Activated CD8-positive, alpha-beta memory T cell treated with anti-CD3 and anti-CD28 coated beads, Interleukin-2, amount 50 U/mL, for 24 hours (primary cell): Measurements from ENCODE around the gene ANKRD12.
"Not testable (repeated sequence)": the region's sequence is repeated elsewhere in the genome, so short reads cannot be mapped to it uniquely, and the experiment has no call there.

Experiments
- DNase-seq: peaks from one replicate; pipeline ENCODE4 v3.0.0-alpha.2; 2020; ENCODE audit errors: extremely low read depth

ANKRD12 gene

DNA sequence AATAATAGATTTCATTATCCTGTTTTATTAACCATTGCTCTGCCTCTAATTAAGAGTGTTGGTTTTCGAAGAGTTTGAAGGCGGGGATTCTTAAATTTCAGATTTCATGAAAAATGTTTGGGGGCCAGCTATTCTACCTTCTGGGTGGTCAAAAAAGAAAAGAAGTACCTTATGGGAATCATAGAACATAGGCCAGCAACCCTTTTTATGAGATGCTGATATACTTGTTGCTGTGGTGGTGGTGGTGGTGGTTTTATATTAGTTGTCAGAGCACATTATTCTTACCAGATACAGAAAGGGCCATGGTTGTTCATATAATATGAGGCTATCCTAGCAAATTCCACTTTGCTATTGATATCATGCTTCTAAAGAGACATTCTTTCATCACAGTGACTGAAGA is 4.4 kb downstream of the ANKRD12 start:
- DNase-seq, result no peak

DNA sequence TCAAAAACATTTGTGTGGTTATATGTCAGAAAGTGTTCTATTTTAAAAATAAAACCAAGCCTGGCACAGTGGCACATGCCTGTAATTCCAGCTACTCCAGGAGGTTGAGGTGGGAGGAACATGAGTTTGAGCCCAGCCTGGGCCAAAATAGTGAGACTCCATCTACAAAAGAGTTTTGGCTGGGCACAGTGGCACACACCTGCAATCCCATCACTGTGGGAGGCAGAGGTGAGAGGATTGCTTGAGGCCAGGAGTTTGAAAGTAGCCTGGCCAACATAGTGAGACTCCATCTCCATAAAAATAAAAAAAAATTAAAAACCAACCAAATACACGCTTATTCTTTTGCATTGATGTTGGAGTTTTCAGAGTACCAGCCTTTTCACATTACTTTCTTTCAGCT is 9.6 kb downstream of the ANKRD12 start:
- no peak for DNase-seq

DNA sequence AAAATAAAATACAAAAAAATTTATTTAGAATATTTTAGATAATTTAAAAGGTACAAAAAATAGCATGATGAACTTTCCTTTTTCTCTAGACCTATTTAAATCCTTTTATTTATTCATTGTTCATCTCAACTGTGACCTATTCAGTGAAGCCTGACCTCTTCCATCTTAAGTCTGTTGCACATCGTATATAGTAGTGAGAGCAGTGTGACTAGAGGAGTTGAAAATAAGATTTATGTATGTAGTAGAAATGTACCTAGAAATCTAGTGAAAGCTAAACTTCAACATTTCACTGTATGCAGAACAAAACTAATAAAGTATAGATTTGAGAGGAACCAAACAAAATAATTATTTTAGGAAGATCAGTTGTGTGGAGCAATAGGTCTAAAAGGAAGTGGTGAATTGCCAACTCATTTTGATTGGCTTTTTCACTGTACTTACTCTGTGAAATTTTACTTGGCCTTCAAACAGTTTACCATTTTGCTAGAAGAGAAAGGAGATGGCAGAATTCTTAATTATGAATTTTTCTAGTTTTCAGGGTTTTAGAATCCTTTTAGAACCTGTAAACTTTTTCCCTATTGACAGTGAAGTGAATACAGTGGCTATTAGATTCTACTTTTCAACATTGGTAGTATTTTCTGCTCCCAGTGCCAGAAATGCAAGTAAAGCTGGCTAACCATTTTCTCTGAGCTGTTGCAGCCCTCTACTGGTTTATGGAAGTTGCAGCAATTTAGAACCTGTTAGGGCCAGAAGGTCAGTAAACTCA is 11.0 kb downstream of the ANKRD12 start:
- no peak for DNase-seq

DNA sequence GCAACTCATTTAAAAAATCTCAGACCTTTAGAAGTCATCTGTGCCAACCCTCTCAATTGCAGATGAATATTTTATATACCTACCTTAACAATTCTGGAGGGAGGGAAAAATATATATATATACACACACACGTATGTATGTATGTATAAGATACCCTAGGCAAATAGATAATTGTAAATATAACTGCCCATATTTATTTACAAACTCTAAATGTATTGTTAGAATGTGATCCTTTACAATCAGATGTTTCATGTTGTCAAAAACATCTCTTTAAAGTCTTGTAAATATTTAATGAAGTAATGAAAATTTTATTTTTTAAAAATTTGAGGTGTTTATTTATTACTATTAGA is 11.6 kb downstream of the ANKRD12 start:
- DNase-seq, result no peak

DNA sequence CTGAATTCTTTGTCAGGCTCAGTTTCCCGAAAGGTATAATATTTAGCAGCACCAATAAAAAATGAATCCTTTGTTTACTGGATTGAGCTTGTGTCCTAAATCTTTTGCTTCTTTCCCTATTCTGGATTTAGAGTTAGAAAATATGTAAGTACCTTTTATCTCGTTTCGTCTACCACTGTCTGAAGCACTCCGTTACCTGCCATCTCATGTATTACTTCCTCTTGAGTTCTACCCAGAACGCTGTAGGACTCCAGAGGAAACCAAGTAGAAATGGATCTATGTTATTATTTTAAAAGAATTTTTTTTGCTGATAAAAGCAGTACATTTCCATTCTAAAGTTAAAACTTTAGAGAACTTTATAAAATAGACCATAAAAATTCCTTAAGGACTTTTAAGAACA is 13.5 kb downstream of the ANKRD12 start:
- no peak for DNase-seq

DNA sequence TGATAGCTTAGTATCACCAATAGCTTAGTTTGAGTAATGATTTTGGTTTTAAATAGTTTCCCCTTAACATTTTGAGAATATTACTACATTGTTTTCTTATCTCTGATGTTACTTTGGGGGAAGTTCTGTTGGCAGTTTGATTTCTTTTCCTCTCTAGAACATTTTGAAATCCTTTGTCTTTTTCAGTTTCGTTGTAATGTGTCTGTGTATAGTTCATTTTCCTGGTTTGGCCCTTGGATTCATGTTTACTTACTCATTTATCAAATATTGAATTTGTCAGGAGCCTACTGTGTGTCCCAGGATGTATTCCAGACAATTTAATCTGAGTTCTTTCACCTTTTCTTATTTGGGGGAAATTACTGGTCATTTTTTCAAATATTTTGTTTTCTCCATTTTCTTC is 16.7 kb downstream of the ANKRD12 start:
- DNase-seq, result no peak

DNA sequence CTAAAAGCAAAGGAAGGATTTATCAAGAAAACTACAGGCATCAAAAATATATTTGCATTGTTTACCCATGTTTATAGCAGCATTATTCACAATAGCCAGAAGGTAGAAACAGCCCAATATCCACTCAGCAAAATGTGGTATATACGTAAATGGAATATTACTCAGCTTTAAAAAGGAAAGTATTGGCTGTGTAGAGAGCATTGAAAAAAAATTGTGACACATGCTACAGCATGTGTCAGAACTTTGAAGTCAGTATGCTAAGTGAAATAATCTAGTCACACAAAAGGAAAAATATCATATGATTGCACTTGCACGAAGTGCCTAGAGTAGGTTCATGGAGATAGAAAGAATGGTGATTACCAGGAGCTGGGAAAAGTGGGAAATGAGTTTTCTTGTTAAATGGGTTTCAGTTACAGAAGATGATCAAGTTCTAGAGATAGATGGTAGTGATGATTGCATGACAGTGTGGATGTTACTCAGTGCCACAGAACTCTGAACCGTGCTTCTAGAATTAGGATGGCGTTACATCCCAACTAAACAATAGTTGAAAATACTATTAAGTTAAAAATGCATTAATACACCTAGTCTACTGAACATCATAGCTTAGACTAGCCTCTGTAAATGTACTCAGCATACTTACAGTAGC is 20.1 kb downstream of the ANKRD12 start:
- DNase-seq, result no peak

DNA sequence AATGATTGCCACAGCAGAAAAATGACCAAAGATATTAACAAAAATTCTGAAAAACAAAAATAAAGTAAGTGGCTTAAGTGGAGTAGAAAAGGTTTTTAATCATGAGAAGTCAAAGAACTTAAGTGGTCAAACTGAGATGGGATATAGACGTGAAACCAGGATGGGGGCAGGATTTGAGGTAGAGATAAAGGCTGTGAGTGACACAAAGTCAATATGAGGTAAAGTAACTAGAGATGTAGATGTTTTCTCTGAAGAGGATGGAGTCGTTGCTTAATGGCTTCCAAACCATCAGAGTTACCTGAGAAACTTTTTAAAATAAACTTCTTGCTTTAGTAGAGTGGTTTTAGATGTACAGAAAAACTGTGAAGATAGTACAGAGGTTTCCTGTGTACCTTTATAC is 21.2 kb downstream of the ANKRD12 start:
- no peak for DNase-seq

DNA sequence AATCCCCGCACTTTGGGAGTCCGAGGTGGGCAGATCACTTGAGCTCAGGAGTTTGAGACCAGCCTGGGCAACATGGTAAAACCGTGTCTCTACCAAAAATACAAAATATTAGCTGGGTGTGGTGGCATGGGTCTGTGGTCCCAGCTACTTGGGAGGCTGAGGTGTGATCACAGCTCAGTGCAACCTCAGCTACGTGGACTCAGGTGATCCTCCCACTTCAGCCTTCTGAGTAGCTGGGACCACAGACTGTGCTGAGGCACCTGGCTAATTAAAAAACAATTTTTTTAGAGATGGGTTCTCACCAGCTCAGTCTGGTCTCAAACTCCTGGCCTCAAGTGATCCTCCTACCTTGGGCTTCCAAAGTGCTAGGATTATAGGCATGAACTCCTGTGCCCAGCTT is 23.4 kb downstream of the ANKRD12 start:
- DNase-seq, result no peak

DNA sequence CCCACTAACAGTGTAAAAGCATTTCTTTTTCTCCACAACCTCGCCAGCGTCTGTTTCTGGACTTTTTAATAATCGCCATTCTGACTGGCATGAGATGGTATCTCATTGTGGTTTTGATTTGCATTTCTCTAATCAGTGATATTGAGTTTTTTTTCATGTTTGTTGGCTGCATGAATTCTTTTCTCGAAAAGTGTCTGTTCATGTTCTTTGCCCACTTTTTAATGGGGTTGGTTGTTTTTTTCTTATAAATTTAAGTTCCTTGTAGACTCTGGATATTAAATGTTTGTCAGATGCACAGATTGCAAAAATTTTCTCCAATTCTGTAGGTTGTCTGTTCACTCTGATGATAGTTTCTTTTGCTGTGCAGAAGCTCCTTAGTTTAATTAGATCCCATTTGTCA is 26.1 kb downstream of the ANKRD12 start:
- DNase-seq, result not testable (repeated sequence)

DNA sequence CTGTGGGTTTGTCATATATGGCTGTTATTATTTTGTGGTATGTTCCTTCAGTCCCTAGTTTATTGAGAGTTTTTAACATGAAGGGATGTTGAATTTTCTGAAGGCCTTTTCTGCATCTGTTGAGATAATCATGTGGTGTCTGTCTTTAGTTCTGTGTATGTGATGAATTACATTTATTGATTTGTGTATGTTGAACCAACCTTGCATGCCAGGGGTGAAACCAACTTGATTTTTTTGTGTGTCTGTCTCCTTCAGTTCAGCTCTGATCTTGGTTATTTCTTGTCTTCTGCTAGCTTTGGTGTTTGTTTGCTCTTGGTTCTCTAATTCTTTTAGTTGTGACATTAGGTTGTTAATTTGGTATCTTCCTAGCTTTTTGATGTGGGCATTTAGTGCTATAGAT is 27.6 kb downstream of the ANKRD12 start:
- DNase-seq, result not testable (repeated sequence)

DNA sequence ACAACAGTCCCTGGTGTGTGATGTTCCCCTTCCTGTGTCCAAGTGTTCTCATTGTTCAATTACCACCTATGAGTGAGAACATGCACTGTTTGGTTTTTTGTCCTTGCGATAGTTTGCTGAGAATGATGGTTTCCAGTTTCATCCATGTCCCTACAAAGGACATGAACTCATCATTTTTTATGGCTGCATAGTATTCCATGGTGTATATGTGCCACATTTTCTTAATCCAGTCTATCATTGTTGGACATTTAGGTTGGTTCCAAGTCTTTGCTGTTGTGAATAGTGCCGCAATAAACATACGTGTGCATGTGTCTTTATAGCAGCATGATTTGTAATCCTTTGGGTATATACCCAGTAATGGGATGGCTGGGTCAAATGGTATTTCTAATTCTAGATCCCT is 29.3 kb downstream of the ANKRD12 start:
- not testable (repeated sequence) for DNase-seq

DNA sequence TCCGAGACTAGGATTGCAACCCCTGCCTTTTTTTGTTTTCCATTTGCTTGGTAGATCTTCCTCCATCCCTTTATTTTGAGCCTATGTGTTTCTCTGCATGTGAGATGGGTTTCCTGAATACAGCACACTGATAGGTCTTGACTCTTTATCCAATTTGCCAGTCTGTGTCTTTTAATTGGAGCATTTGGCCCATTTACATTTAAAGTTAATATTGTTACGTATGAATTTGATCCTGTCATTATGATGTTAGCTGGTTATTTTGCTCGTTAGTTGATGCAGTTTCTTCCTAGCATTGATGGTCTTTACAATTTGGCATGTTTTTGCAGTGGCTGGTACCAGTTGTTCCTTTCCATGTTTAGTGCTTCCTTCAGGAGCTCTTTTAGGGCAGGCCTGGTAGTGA is 32.9 kb downstream of the ANKRD12 start:
- not testable (repeated sequence) for DNase-seq

DNA sequence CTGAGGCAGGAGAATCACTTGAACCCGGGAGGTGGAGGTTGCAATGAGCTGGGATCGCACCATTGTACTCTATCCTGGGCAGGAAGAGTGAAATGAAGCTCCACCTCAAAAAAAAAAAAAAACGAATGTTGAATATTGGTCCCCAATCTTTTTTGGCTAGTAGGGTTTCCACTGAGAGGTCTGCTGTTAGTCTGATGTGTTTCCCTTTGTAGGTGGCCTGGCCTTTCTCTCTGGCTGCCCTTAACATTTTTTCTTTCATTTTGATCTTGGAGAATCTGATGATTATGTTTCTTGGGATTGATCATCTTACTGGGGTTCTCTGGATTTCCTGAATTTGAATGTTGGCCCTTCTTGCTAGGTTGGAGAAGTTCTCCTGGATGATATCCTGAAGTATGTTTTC is 35.3 kb downstream of the ANKRD12 start:
- not testable (repeated sequence) for DNase-seq

DNA sequence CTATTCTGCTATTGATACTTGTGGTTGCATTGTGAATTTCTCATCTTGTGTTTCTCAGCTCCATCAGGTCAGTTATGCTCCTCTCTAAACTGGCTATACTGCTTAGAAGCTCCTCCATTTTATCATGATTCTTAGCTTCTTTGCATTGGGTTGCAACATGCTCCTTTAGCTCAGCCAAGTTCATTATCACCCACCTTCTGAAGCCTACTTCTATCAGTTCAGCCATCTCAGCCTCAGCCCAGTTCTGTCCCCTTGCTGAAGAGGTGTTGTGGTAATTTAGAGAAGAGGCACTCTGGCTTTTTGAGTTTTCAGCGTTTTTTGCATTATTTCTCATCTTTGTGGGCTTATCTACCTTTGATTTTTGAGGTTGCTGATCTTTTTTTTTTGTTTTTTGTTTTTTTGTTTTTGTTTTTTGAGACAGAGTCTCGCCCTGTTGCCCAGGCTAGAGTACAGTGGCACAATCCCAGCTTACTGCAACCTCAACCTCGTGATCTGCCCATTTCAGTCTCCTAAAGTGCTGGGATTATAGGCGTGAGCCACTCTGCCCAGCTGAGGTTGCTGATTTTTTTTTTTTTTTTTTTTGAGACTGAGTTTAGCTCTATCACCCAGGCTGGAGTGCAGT is 36.0 kb downstream of the ANKRD12 start:
- no peak for DNase-seq

DNA sequence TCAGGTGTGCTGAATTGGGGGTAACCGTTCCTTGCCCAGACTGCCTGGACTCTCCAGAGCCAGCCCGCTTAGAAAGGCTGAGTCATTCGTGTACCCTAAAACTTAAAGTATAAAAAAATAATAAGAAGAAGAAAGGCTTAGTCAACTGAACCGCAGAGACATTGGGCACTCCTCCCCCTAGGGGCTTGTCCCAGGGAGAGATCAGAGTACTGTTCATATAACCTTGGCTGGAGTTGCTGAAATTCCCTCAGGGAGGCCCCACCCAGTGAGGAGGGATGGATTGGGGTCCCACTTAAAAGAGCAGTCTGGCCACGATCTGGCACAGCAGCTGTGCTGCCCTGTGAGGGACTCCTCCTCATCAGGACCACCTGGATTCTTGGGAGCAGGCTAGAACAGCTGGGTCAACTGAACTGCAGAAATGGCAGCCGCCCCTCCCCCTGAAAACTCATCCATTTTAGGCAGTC is 37.2 kb downstream of the ANKRD12 start:
- no peak for DNase-seq

DNA sequence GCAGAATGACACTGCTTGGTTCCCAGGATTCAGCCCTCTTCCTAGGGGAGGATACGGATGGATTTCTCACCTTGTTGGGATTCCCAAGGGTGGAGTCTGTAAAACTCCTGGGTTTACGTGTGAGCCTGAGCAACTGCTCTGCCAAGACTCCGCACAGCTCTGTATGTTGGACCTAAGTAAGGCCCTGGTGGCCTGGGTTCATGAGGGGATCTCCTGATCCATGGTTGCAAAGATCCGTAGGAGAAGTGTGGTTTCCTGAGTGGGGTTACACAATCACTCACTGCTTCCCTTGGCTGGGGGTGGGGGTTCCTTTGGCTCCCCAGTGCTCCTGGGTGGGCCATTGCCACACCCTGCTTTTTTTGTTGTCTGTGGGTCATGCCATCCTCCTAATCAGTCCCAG is 37.7 kb downstream of the ANKRD12 start:
- no peak for DNase-seq

DNA sequence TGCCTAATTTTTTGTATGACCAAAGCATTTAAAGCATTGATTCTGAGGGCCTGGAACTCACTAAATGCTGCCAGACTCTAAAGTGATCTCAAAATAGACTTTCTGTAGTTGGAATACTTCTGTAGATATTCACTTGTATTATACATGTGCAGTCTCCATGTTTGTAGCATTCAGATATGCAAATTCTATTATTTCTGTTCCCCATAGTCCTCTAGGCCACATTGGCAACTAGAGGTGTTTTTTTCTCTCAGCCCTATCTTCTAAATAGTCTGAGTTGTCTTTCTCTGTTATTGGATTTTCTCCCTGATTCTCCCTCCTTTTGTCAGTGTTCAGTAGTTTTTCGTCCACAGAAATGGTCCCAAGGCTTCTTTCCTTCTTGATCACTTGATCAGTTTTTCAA is 38.5 kb downstream of the ANKRD12 start:
- DNase-seq, result no peak

DNA sequence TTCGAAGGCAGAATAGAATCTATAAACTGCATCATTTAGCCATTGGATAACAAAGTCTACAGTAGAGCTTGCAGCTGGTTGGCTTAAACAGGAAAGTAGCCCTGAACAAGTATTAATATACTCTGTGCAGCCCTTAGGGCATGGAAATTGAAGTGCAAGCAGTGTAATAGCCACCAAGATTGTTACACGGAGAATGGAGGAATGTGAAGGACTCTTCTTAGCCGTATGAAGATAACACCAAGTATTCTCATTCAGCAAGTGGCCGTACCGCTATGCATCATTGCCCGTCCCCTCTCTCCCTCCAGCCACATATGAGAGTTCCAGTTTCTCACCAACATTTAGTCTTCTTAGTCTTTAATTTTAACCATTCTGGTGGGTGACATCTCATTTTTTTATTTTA is 40.5 kb downstream of the ANKRD12 start:
- no peak for DNase-seq

DNA sequence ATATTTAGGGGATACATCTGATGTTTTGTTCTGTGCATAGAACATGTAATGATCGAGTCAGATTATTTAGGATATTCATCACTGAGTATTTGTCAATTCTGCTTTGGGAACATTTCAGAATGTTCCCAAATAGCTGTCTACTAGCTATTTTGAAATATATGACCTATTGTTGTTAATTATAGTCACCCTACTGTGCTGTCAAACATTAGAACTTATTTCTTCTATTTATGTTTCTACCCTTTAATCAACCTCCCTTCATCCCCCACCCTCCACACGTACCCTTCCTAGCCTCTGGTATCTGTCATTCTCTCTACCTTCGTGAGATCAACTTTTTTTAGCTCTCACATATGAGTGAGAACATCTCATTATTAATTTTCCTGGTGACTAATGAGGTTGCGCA is 40.9 kb downstream of the ANKRD12 start:
- no peak for DNase-seq

DNA sequence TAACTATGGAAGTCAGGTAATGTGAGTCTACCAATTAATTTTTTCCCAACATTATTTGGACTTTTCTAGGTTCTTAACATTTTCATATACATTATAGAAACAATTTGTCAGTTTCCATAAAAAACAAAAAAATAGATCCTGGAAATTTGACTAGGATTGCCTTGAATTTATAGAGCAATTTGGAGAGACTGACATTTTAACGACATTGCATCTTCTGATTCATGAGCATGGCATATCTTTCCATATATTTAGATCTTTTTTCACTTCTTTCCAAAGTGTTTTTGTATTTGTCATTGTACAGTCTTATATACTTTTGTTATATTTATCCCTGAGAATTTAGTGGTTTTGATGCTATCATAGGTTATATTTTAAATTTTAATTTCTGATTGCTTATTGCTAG is 42.0 kb downstream of the ANKRD12 start:
- DNase-seq, result no peak

DNA sequence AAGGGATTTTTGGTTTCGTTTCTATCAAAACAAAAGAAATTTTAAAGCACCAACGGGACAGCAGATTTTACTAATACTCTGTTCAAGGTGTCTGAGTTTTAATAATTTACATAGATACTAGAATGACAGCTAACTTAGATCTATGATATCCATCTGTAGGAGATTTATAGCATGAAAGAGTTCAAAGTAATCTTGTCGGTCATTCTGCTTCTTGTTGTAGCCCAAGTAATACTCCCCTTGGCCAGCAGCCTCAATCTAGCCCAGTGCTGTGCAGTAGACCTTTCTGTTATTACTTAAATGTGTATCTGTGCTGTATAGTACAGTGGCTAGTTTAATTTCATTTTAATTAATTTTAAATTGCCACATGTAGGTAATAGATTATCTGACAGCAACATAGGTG is 44.7 kb downstream of the ANKRD12 start:
- DNase-seq, result no peak

DNA sequence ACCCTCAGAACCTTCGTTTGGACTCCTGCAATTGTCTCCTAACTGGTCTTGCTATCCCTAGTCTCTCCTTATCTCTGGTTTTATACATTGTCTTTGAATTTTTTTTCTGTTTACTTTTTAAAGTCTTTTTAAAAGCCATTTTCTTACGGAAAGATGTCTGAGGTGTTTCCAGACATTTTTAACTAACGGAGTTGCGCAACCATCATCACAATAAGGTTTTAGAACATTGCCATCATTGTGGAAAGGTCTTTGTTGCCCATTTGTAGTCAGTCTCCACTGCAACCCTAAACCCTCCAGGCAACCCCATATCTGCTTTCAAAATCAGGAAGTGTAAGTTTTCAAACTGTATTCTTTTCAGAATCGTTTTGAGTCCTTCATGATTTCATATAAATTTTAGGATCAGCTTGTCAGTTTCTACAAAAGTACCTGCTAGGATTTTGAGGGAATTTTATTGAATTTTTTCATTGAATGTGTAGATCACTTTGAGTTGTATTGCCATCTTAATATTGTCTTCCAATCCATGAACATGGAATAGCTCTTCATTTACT is 46.3 kb downstream of the ANKRD12 start:
- no peak for DNase-seq
